ENCODE results near the gene SPATA12. TPM values are rescaled to one million over a fixed set of nuclear protein-coding genes. Genes with fewer than 3 reads are reported as not detected.
A peak's percentile ranks its signal among the peaks of the same experiment; 100 is the strongest.

Gene SPATA12
- total and polyA plus RNA-seq, 4 donors: not detected

DNA sequence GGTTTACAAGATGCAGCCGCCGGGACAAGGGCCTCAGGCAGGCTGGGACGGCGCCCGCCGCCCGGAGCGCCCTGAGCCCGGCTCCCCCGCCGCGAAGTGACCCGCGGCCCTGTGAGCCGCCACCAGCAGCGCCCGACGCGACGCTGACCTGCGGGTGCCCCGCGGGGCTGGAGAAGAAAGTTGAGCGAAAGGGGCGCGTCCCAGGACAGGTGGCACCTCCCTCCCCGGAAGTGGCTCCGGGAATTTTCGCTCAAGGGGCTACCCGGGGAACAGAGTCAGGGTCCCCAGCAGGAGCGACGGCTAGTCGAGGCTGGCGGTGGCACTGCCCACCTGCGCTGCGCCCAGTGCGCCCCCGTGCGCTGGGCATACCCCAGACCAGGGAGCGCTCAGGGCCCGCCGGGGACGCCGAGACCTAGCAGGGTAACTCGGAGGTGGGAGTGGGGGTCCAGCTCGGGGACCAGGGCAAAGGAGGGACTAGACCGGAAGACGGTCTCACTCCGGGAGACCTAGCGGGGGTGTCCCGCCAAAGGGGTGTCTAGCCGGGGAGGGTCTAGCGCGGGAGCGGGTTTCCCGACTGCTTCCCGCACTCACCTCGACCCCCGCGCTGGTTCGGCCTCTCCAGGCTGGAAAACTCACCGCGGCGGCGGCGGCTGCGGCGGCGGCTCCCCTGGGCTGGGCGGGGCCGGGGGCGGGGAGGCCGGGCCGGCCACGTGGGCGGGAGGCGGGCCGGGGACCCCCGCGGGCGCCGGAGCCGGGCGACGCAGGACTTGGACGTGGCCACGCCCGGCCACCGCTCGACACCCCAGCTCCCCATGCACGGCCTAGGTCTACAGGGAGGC, 18.4 kb downstream of the SPATA12 start:
- Histone ChIP-seq H3K36me3 (ENCODE audit: control insufficient read depth in 4 of 4, insufficient read depth in 3 of 4, low read depth in 1 of 4, low read length in 3 of 4) (no peaks in the 10 kb centered on the region), H3K9ac (ENCODE audit: low read depth in 1 of 2, low read length in 2 of 2) (no peak overlapping the region), H3K9me3 (ENCODE audit: control insufficient read depth in 4 of 4, low read length in 3 of 4) (no peaks in the 10 kb centered on the region), H3K27me3 (ENCODE audit: control insufficient read depth in 4 of 4, insufficient read depth in 4 of 4, low read length in 3 of 4) (peaks cover 0 to 10% (median 2%) of the 10 kb centered on the region in 4 donors), H3K4me1 (ENCODE audit: control insufficient read depth in 4 of 4, insufficient read depth in 4 of 4, low read length in 3 of 4) (peaks cover 6 to 16% (median 11%) of the 10 kb centered on the region in 4 donors), H3K4me3 (ENCODE audit: low read depth in 1 of 3, low read length in 3 of 3) (peak overlapping the region; percentile 14 to 63 (median 40)), H3K27ac (ENCODE audit: low read depth in 1 of 2, low read length in 2 of 2) (no peak overlapping the region)
- DNase-seq (ENCODE audit: low spot score): peak; percentile 52
- TF ChIP-seq SP1 (IDR thresholded peaks at IDR 0.05) (no peak), FOXA1 (IDR thresholded peaks at IDR 0.05) (no peak), GABPA (IDR thresholded peaks at IDR 0.05 in 1 of 2, conservative IDR thresholded peaks at IDR 0.05 in 1 of 2) (no peak), ZBTB33 (IDR thresholded peaks at IDR 0.05) (no peak), YY1 (IDR thresholded peaks at IDR 0.05) (no peak), RAD21 (IDR thresholded peaks at IDR 0.05) (no peak), EGR1 (IDR thresholded peaks at IDR 0.05; ENCODE audit: low read depth in 2 of 2) (no peak), REST (IDR thresholded peaks at IDR 0.05) (no peak), JUND (IDR thresholded peaks at IDR 0.05) (no peak), RXRA (IDR thresholded peaks at IDR 0.05) (no peak), TAF1 (conservative IDR thresholded peaks at IDR 0.05) (no peak), CTCF (IDR thresholded peaks at IDR 0.05; ENCODE audit: low read depth, low read length, missing input control) (no peak), HNF4G (IDR thresholded peaks at IDR 0.05) (no peak), NR2F2 (IDR thresholded peaks at IDR 0.05) (no peak), FOXA2 (IDR thresholded peaks at IDR 0.05) (no peak), HNF4A (conservative IDR thresholded peaks at IDR 0.05) (no peak)
- TF ChIP-seq, protein P1, sequence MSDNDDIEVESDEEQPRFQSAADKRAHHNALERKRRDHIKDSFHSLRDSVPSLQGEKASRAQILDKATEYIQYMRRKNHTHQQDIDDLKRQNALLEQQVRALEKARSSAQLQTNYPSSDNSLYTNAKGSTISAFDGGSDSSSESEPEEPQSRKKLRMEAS (IDR thresholded peaks at IDR 0.05): no peak
- TF ChIP-seq, protein P2, sequence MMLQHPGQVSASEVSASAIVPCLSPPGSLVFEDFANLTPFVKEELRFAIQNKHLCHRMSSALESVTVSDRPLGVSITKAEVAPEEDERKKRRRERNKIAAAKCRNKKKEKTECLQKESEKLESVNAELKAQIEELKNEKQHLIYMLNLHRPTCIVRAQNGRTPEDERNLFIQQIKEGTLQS (IDR thresholded peaks at IDR 0.05): no peak
- WGBS: 1% methylated on average over 91 of the region's 91 CpGs

All from liver (tissue), 9 donors.